HUES48 (cell line): ENCODE results near the gene KDM6A.
"Not testable (repeated sequence)": the region's sequence is repeated elsewhere in the genome, so short reads cannot be mapped to it uniquely, and the experiment has no call there.

ENCODE experiments used
- H3K27ac ChIP-seq: one replicate; pipeline ENCODE4 v1.7.0; 2013; ENCODE audit warnings: low read depth, low read length, inconsistent platforms
- H3K27me3 ChIP-seq: 2 replicates; pipeline ENCODE4 v1.6.1; 2013; ENCODE audit warnings: mild to moderate bottlenecking, low read length; ENCODE audit not compliant: control insufficient read depth, insufficient read depth
- H3K36me3 ChIP-seq: 2 replicates; pipeline ENCODE4 v1.6.1; 2013; ENCODE audit warnings: low read length; ENCODE audit not compliant: control insufficient read depth, insufficient read depth
- H3K4me1 ChIP-seq: 2 replicates; pipeline ENCODE4 v1.6.1; 2013; ENCODE audit warnings: mild to moderate bottlenecking, low read length; ENCODE audit not compliant: control insufficient read depth, insufficient read depth
- H3K4me3 ChIP-seq: 2 replicates; pipeline ENCODE4 v1.5.1; 2013; ENCODE audit warnings: mild to moderate bottlenecking, low read depth, low read length
- H3K9ac ChIP-seq: 2 replicates; pipeline ENCODE4 v1.6.1; 2013; ENCODE audit warnings: mild to moderate bottlenecking, low read depth, low read length, moderate library complexity
- H3K9me3 ChIP-seq: 2 replicates; pipeline ENCODE4 v1.6.1; 2013; ENCODE audit warnings: low read length; ENCODE audit not compliant: control insufficient read depth, insufficient read depth

Gene KDM6A

DNA sequence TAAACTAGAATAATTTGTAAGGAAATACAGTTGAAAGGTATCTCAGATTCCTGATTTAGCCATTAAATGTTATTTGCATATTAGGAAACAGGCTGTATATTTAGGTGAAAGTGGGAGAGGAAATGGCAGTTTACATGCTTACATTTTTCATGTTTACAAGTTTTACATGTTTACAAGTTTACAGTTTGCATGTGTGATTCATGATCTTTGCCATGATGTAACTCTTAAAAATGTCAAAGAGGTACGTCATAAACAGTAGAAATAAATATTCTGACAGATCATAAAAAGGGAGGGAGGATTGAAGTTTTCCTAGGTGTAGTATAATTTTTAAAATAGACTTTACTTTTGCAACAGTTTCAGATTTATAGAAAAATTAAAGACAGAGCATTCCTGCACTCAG is 45.7 kb downstream of the KDM6A start:
- Histone ChIP-seq H3K36me3 (no peaks in the 10 kb centered on the region), H3K27me3 (no peaks in the 10 kb centered on the region), H3K9me3 (peaks cover 22% of the 10 kb centered on the region), H3K27ac (no peak overlapping the region), H3K9ac (no peak overlapping the region), H3K4me1 (no peaks in the 10 kb centered on the region), H3K4me3 (no peak overlapping the region)

DNA sequence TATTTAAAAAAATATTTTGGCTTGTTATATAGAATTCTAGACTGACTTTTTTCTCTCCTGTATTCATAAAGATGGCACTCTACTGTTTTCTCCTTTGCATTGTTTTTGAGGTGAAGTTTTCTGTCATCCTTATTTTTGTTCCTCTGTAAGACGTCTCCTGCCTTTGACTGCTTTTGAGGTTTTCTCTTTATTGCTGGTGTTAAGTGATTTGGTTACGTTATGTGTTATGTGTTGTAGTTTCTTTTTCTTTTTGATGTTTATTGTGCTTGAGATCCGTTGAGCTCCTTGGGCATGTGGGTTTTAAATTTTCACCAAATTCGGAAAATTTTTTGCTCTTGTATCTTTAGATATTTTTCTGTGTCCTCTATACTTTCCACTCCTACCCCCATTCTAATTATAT is 50.0 kb downstream of the KDM6A start:
- H3K36me3 ChIP-seq = no peaks in the 10 kb centered on the region
- H3K27ac ChIP-seq = no peak overlapping the region
- H3K4me1 ChIP-seq = no peaks in the 10 kb centered on the region
- H3K9me3 ChIP-seq = peaks cover 20% of the 10 kb centered on the region
- no peak overlapping the region for H3K4me3 ChIP-seq
- no peak overlapping the region for H3K9ac ChIP-seq
- H3K27me3 ChIP-seq = no peaks in the 10 kb centered on the region

DNA sequence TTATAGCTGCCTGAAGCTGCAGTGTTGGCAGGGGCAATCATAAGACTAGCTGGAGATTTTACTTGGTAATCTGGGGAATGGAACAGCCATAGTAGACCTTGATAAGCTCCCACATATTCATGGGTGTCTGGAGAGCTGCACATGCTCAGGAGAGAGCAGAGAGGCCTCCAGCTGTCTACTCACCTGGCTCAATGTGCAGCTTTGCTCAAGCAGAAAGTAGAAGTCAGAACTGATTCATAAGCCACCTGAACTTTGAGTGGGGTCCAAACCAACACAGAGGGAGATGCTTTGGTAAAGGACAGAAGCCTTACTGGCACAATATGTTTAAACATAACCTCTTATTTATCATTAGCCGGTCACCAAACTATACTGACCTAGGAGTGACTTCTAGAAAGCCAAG is 54.4 kb downstream of the KDM6A start:
- peaks cover 15% of the 10 kb centered on the region; the same call in 1 of the 2 replicates for H3K9me3 ChIP-seq
- H3K27me3 ChIP-seq = no peaks in the 10 kb centered on the region
- H3K36me3 ChIP-seq = no peaks in the 10 kb centered on the region
- no peak overlapping the region for H3K9ac ChIP-seq
- H3K4me1 ChIP-seq = no peaks in the 10 kb centered on the region
- no peak overlapping the region for H3K4me3 ChIP-seq
- H3K27ac ChIP-seq = no peak overlapping the region

DNA sequence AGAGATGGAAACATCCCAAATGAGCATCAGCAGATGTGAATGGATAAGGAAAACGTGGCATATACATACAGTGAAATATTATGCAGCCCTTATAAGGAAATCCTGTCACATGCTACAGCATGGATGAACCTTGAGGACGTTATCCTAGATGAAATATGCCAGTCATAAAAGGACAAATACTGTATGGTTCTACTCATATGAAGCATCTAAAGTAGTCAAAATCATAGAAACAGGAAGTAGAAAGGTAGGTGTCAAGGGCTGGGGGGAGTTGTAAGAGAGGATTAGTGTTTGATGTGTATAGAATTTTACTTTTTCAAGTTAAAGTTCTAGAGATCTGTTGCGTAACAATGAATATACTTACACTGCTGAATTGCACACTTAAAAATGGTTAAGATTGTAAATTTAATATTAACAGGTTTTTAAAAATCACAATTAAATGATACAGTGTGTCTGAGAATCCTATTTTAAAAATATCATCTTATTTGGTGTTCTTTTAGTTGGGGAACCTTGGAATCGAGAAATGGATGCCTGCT is 58.5 kb downstream of the KDM6A start:
- Histone ChIP-seq H3K27me3 (no peaks in the 10 kb centered on the region), H3K4me3 (no peak overlapping the region), H3K9ac (no peak overlapping the region), H3K9me3 (peaks cover 14% of the 10 kb centered on the region; the same call in 1 of the 2 replicates), H3K36me3 (no peaks in the 10 kb centered on the region), H3K4me1 (peaks cover 7% of the 10 kb centered on the region; the same call in 1 of the 2 replicates), H3K27ac (no peak overlapping the region)

DNA sequence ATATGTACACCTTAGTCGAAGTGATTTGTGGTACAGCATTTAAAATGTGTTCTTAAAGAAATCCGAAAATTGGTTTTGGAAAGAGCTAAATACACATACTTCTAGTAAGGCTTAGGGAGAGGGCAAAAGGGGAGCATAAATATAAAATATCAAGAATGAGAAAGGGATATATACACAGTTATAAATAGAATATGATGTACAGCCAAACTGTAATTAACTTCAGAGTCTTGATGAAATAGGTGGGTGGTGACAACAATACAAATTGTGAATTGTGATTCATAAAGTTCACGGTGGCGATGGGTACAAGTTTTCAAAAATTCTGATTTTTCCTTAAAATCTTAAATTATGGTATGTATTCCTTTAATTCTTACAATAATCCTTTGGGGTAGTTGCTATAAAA is 62.2 kb downstream of the KDM6A start:
- no peak overlapping the region for H3K4me3 ChIP-seq
- H3K9ac ChIP-seq = no peak overlapping the region
- H3K4me1 ChIP-seq = peaks cover 7% of the 10 kb centered on the region; the same call in 1 of the 2 replicates
- H3K27ac ChIP-seq = no peak overlapping the region
- no peaks in the 10 kb centered on the region for H3K36me3 ChIP-seq
- no peaks in the 10 kb centered on the region for H3K27me3 ChIP-seq
- peaks cover 12% of the 10 kb centered on the region; the same call in 1 of the 2 replicates for H3K9me3 ChIP-seq

DNA sequence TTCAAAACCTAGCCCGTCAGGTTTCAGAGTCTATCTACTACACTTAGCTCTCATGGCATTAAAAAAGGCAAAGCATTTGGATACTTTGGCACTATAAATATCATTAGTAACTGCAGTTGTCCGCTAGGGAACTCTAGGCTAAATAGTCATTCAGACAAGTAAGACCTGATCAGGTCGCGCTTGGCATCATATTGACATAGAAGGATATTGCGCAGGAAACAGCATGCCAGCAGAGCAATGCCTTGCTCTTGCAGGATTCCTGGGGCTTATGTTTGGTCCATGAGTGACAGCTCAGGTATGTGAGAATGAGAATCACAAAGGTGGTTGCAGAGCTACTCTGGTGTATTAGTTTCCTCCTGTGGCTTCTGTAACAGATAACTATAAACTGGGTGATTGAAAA is 62.7 kb downstream of the KDM6A start:
- Histone ChIP-seq H3K9ac (no peak overlapping the region), H3K36me3 (no peaks in the 10 kb centered on the region), H3K4me3 (no peak overlapping the region), H3K27me3 (no peaks in the 10 kb centered on the region), H3K4me1 (peaks cover 7% of the 10 kb centered on the region; the same call in 1 of the 2 replicates), H3K9me3 (peaks cover 12% of the 10 kb centered on the region; the same call in 1 of the 2 replicates), H3K27ac (no peak overlapping the region)

DNA sequence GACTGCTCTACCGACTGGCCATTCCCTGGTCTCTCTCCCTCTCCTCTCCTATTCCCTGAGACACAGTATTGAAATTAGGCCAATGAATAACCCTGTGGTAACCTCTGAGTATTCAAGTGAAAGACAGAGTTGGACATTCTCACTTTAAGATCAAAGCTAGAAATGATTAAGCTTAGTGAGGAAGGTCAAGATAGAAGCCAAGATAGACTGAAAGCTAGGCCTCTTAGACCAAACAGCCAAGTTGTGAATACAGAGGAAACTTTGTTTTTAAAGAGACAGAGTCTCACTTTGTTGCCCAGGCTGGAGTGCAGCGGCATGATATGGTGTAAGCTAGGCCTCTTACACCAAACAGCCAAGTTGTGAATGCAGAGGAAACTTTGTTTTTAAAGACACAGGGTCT is 64.6 kb downstream of the KDM6A start:
- H3K9ac ChIP-seq = no peak overlapping the region
- H3K9me3 ChIP-seq = peaks cover 8% of the 10 kb centered on the region; the same call in 1 of the 2 replicates
- H3K36me3 ChIP-seq = no peaks in the 10 kb centered on the region
- no peak overlapping the region for H3K4me3 ChIP-seq
- peaks cover 7% of the 10 kb centered on the region; the same call in 1 of the 2 replicates for H3K4me1 ChIP-seq
- no peaks in the 10 kb centered on the region for H3K27me3 ChIP-seq
- H3K27ac ChIP-seq = no peak overlapping the region

DNA sequence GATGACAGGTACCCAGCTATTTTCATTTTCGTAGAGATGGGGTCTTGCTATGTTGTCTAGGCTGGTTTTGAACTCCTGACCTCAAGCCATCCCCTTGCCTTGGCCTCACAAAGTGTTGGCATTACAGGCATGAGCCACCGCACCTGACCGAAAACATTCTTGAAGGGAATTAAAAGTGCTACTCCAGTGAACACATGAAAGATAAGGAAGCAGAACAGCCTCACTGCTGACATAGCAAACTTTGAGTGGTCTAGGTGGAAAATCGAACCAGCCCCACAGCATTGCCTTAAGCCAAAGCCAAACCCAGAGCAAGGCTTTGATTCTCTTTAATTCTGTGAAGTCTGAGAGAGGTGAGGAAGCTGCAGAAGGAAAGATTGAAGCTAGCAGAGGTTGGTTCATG is 65.1 kb downstream of the KDM6A start:
- H3K27ac ChIP-seq = no peak overlapping the region
- no peaks in the 10 kb centered on the region for H3K27me3 ChIP-seq
- H3K36me3 ChIP-seq = no peaks in the 10 kb centered on the region
- H3K4me1 ChIP-seq = peaks cover 7% of the 10 kb centered on the region; the same call in 1 of the 2 replicates
- no peak overlapping the region for H3K4me3 ChIP-seq
- no peak overlapping the region for H3K9ac ChIP-seq
- H3K9me3 ChIP-seq = peaks cover 10% of the 10 kb centered on the region; the same call in 1 of the 2 replicates

DNA sequence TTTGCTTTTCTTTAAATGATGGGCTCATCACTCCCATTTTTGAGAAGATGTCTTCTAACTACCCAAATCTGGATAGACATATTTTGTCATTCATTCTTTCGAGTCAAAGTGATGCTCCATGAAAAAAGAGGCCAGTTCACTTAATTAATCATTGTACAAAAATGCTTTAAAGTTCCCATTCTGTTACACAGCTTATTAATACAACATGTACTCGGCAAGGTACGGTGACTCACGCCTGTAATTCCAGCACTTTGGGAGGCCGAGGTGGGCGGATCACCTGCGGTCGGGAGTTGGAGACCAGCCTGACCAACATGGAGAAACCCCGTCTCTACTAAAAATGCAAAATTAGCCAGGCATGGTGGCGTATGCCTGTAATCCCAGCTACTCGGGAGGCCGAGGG is 67.6 kb downstream of the KDM6A start:
- H3K27me3 ChIP-seq, H3K27ac ChIP-seq, H3K9ac ChIP-seq, H3K4me1 ChIP-seq, H3K4me3 ChIP-seq, H3K36me3 ChIP-seq: not testable (repeated sequence)
- peaks cover 29% of the 10 kb centered on the region; the same call in 1 of the 2 replicates for H3K9me3 ChIP-seq

DNA sequence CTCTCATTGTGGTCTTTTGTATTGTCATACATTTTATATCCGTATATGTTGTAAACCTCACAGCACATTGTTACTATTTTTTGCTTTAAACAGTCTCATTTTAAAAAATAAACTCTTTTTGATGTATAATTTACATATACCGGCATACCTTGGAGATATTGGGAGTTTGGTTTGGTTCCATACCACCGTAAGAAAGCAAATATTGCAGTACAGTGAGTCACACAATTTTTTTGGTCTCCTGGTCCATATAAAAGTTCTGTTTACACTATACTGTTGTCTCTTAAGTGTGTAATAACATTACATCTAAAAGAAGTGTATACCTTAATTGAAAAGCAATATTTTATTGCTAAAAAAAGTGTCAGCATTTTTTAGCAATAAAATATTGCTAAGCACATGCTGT is 70.0 kb downstream of the KDM6A start:
- Histone ChIP-seq H3K27me3 (no peaks in the 10 kb centered on the region), H3K9ac (no peak overlapping the region), H3K9me3 (peaks cover 29% of the 10 kb centered on the region; the same call in 1 of the 2 replicates), H3K4me3 (no peak overlapping the region), H3K27ac (no peak overlapping the region), H3K36me3 (no peaks in the 10 kb centered on the region), H3K4me1 (peaks cover 10% of the 10 kb centered on the region; the same call in 1 of the 2 replicates)

DNA sequence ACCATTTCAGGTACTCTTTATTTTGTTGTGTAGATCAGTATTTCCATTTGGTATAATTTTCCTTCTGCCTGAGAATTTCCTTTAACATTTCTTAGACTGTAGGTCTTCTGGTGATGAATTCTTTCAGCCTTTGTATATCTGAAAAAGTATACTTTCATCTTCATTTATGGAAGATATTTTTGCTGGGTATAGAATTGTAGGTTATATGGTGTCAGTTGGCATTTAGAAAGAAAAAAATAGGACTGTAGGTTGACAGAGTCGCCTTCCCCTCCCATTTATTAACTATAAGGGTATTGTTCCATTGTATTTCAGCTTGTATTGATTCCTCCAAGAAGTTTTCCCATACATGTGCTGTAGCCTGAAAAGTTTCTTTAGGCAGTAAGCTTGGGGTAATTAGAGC is 71.9 kb downstream of the KDM6A start:
- Histone ChIP-seq H3K4me1 (peaks cover 25% of the 10 kb centered on the region), H3K27me3 (no peaks in the 10 kb centered on the region), H3K36me3 (no peaks in the 10 kb centered on the region), H3K9me3 (peaks cover 32% of the 10 kb centered on the region; the same call in 1 of the 2 replicates), H3K27ac (no peak overlapping the region), H3K9ac (no peak overlapping the region), H3K4me3 (no peak overlapping the region)
